Stimulated activated CD4-positive, alpha-beta T cell treated with anti-CD3 and anti-CD28 coated beads, Interleukin-4, amount 100 ng/mL, for 1 hour (primary cell): Measurements from ENCODE around the gene ERF.
A peak's percentile ranks its signal among the peaks of the same experiment; 100 is the strongest.

ENCODE experiments used
- DNase-seq: peaks from one replicate; pipeline ENCODE4 v3.0.0-alpha.2; 2020

The ERF gene

DNA sequence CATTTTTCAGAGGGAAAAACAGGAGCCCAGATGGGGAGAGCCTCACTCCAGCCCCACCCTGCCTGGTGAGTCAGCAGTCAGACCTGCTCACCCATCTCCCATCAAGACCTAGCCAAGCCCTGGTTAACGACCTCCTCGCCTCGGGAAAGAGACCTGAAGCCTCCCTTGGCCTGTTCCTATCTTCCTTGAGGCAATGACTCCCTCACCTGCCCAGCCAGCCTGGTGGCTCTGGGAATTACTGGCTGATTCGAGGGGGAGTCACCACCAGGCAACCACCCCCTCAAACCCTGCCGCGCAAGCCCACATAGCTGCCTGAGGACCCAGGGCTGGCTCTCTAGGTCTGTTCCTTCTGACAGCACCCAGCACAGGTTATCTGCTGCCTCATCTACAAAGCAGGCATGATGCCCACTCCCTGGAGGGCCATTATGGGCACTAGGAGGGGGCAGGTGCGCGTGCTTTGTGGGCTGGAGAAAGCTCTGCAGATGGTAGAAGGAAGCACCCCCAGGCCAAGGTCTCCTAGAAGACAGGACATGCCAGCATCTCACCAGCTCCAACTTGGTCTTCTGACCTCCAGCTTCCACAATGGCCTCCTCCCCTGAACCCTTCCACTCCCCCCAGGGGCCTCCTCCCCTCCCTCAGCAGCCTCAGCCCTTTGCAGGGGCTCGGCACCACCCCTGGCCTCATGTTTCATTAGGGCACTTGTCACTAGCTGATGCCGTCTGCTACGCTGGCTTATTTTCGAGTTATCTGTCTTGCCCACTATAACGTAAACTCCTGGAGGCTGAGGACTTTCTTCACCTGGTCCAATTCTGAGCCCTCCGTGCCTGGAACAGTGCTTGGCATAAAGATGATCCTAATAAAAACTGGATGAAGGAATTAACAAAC is 47.8 kb downstream of the ERF start:
- no peak for DNase-seq

DNA sequence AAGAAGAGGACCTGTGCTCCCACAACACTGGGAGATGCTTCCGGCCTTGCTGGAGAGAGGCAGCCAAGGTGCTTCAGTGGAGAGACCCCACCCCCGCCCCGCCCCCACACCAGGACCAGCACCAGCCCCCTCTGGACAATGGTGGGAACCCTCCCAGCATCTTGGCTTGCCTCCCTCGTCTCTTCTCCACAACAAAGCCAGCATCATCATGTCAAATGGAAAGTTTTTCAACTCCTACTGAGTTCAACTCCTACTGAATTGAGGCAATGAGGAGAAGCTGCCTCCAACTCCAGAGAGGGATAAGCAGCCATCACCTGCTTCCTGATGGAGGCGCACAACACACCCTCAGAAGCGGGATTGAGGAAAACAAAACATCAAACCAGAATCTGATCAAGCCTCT is 50.3 kb downstream of the ERF start:
- no peak for DNase-seq

DNA sequence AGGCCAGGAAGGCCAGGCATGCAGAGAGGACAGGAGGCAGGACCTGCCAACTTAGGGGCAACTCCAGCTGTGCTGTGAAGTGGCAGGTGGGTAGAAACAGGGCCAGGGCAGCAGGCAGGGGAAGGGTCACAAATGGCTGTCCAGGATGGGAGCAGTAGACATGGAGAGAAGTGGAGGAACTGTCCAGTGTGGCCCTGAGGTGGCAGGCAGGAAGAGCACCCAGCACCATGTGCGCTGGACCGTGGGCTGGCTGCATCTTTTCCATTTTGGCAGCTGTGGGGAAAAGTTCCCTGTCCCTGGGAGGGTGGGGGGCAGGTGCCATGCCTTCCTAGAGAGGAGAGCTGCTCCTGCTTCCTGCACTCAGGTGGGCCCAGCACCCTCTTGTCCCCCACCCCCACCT is 51.2 kb downstream of the ERF start:
- DNase-seq, result no peak

DNA sequence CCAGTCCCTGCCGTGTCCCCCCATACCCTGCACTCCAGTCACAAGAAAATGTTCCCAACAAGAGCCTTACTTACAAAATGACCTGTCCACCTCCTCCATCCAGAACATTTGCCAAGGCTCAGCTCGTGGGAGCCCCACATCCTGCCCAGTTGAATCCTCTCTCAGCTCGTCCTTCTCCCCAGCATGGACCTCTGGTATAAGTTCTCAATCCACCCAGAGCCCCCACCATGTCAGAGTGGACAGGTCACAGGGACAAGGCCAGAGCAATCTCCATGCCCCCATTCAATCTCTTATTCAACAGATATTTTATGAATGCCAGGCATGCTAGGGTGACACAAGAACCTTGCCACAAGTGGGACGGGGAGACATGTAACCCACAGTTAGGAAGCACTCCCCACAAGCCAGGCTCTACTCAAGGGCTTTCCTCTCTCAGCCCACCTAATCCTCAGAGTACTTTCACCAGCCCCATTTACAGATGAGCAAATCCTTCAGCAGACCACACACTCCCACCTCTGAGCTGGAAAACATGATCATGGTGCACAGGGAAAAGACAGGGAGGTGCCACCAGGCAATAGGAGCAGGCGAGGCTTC is 52.5 kb downstream of the ERF start:
- no peak for DNase-seq

DNA sequence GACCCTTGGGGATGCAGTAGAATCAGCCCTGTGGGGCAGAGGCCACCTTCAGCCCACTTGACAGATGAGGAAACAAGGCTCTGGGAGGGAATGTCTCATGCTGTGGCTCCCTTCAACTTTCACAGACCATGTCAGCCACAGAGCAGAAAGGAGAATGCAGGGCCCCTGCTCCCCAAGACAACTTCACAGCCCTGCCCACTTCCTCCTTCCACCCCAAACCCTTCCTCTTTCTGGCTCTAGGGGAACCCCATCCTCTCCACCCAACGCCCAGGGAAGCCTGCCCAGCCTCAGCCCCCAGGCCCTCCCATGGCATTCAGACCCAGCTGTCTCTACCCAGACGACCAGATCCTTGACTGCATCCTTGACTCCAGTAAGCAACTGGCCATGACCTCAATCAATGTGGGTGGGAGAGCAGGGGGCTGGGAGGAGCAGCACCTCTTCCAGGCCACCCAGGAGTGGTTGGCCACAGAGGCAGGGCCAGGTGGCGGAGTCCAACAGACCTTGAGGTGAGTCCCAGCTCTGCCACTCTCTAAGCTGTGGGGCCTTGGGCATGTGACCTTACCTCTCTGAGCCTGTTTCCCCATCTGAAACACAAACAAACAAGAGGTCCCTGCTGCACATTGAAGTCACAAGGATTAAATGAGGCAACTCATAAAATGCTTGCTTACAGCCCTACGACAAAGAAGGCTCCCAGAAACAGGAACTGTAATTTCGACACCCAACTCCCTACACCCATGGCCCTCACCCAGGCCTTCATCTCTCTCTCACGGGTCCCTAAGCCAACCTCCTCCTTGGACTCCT is 53.2 kb downstream of the ERF start:
- no peak for DNase-seq

DNA sequence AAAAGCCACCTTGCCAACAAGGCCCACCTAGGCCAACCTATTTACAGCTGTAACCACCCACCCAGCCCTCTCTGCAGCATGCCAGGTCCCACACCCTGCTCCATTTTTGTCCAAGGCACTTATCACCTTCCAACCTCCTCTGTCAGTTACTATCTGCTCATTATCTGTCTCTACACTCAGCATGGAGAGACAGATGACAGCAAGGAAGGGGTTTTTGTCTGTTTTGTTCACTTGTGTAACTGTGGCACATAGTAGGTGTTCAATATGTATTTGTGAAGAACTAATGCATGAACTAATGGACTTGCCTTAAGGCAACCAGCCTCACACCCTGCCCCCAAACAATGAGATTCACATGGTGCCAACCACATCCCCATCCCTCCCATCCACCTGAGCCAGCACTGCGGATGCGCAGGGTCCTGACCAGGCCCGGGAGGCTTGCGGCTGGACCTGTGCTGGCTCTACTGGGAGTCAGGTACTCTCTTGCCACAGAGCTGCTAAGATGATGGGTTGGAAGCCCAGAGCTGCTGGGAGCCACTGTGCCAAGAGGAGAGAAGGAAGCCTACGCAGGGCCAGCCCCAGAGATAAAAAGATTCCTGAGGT is 54.7 kb downstream of the ERF start:
- no peak for DNase-seq

DNA sequence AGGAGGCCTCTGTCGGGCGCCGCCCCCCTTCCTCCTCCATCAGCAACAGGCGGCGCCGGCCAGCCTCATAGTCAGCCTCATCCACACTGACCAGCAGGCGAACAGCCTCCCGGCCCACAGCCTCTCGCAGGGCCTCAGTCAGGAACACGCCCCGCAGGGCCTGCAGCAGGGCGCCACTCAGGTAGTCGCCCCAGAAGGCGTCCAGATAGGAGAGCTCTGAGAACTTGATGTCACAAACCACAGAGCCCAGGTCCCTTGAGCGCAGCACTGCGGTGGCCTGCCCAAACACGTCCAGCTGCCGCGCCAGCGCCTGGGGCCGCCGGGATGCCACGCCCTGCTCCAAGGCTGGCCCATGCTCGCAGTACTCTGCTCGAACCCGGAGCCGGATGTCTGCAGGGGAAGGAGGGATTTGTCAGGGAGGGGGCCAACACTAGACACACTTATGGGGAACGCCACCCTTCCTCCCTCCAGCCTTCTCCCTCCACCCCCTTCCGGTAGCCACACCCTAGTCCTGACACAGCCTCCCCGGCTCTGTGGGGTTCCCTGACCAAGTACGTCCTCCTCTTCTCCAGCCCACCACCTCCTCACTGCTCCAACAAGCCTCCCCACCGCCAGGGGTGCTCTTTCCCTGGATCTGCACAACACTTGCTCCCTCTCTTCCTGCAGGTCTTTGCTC is 55.4 kb downstream of the ERF start:
- DNase-seq, result peak; percentile 51

DNA sequence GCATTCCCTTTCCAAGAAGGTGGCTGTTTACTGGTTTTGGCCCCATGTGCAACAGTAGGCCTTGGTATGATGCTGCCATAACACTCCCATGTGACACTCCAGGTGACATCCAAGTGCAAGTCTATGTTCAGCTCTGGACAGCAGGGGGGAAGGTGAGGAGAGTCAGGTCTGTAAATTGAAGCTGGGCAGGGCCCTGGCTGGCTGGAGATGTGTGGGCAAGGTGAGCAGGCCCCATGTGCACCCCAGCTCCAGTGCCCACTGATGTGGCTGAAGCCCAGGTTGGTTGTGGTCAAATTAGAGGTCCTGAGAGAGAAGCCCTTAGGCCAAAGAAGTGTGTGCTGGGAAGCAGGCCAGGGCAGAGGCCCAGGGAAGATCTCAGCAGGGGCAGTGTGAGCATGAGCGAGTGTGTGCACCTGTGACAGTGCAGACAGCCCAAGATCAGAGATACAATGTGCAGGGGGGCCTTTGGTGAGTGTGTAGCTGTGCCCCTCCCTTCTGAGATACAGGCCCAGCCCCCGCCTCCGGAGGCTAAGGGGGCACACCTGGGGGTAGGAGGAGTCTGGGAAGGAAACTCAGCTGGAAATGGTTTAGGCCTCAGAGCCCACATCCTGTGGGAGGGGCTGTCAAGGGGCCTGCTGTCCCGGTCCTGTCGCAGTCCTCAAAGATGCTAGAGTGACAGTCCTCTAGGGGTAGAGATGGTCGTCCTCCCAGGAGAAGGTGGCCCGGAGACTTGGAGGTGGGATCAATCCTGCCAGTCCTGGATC is 56.1 kb downstream of the ERF start:
- DNase-seq, result peak; percentile 43
